NT2/D1 (cell line): ENCODE results near the gene PRRT3.

ENCODE experiments used
- SUZ12 ChIP-seq: IDR thresholded peaks from 2 replicates; pipeline ENCODE4 v1.6.1; 2011; ENCODE audit not compliant: insufficient read length, insufficient read depth; ENCODE audit errors: extremely low read depth
- YY1 ChIP-seq: IDR thresholded peaks from 2 replicates; pipeline ENCODE4 v1.6.1; 2011; ENCODE audit not compliant: insufficient read length, insufficient read depth

GRCh38 chr3:9902372-9903237 is 49.6 kb downstream of the PRRT3 start, which contains the start of gene IL17RE:
- TF ChIP-seq YY1 (no peak), SUZ12 (no peak)
